Measurements from ENCODE around the gene ACOD1.

ACOD1 gene

GRCh38 chr13:76993473-76993872 is 45.2 kb downstream of the ACOD1 start:
- H3K4me3 ChIP-seq (ENCODE audit: control insufficient read depth, low read depth, low read length): no peak overlapping the region
- TF ChIP-seq CTCF (conservative IDR thresholded peaks at IDR 0.05; ENCODE audit: control insufficient read depth, insufficient read depth, low read depth, low read length): no peak
- DNase-seq (ENCODE audit: low read depth): no peak

GRCh38 chr13:76994281-76994680 is 46.0 kb downstream of the ACOD1 start:
- TF ChIP-seq CTCF (conservative IDR thresholded peaks at IDR 0.05; ENCODE audit: control insufficient read depth, insufficient read depth, low read depth, low read length): no peak
- DNase-seq (ENCODE audit: low read depth): no peak
- H3K4me3 ChIP-seq (ENCODE audit: control insufficient read depth, low read depth, low read length): no peak overlapping the region

- H3K4me3 ChIP-seq (ENCODE audit: control insufficient read depth, low read depth, low read length): no peak overlapping the region
- no peak for TF ChIP-seq CTCF (conservative IDR thresholded peaks at IDR 0.05; ENCODE audit: control insufficient read depth, insufficient read depth, low read depth, low read length)
- DNase-seq (ENCODE audit: low read depth): no peak
Observed at GRCh38 chr13:77000475-77000874, 52.2 kb downstream of the ACOD1 start.

- no peak overlapping the region for H3K4me3 ChIP-seq (ENCODE audit: control insufficient read depth, low read depth, low read length)
Observed at GRCh38 chr13:77001540-77001939, 53.2 kb downstream of the ACOD1 start.

GRCh38 chr13:77001963-77002587 is 53.8 kb downstream of the ACOD1 start:
- H3K4me3 ChIP-seq (ENCODE audit: control insufficient read depth, low read depth, low read length): no peak overlapping the region
- TF ChIP-seq CTCF (conservative IDR thresholded peaks at IDR 0.05; ENCODE audit: control insufficient read depth, insufficient read depth, low read depth, low read length): no peak
- DNase-seq (ENCODE audit: low read depth): no peak

More at GRCh38 chr13:77001540-77001939, 53.2 kb downstream of the ACOD1 start:
- DNase-seq (ENCODE audit: low read depth): no peak
- no peak for TF ChIP-seq CTCF (conservative IDR thresholded peaks at IDR 0.05; ENCODE audit: control insufficient read depth, insufficient read depth, low read depth, low read length)

GRCh38 chr13:77002590-77003190 is 54.4 kb downstream of the ACOD1 start:
- peak; percentile 60 for DNase-seq (ENCODE audit: low read depth)
- no peak overlapping the region for H3K4me3 ChIP-seq (ENCODE audit: control insufficient read depth, low read depth, low read length)
- peak; percentile 79 for TF ChIP-seq CTCF (conservative IDR thresholded peaks at IDR 0.05; ENCODE audit: control insufficient read depth, insufficient read depth, low read depth, low read length)

Data from fibroblast of mammary gland (primary cell).